ENCODE results near the gene ENTHD1.
"Not testable (repeated sequence)": the region's sequence is repeated elsewhere in the genome, so short reads cannot be mapped to it uniquely, and the experiment has no call there.

The ENTHD1 gene

GRCh38 chr22:39896313-39896996 lies 2.9 kb upstream of the ENTHD1 start:
- DNase-seq, result no peak

DNA sequence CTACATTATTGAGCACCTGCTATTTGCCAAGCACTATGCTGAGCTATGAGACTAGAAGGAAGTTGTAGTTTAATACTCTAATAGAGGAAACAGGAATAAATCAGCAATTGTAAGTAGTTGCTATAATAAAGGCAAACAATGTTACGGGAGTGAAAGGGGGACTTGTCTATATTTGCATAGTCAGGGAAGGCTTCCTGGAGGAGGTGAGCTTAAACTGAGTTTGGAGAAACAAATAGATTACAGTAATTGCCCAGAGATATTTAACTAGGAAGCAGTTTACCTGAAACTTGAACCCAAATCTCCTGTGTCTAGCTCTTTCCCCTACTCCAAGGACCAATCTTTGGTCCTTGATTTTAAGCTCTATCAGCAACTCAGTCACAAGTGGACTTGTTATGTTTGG lies 2.1 kb upstream of the ENTHD1 start:
- DNase-seq, result no peak

GRCh38 chr22:39894554-39895092 lies 1.1 kb upstream of the ENTHD1 start:
- no peak for DNase-seq

- DNase-seq, result not testable (repeated sequence)
Observed at GRCh38 chr22:39889924-39890323, 3.6 kb downstream of the ENTHD1 start.

- DNase-seq, result no peak
Observed at GRCh38 chr22:39883057-39883456, 10.5 kb downstream of the ENTHD1 start.

DNA sequence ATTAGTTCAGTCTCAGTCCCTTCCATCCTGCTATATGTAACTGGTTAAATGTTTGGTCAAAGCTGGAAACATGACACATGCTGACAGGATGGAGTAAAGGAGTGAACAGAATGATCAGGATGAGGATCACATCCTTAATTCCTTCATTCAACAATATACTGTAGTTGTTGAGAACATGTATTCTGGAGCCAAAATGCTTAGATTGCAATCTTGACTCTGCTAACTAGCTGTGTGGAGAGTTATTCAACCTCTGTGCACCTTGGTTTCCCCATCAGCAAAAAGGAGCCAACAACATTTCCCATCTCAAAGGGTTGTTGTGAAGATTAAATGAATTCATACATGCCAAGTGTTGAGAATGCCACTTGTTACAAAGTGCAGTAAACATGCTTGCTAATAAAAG lies 12.8 kb downstream of the ENTHD1 start:
- no peak for DNase-seq

DNA sequence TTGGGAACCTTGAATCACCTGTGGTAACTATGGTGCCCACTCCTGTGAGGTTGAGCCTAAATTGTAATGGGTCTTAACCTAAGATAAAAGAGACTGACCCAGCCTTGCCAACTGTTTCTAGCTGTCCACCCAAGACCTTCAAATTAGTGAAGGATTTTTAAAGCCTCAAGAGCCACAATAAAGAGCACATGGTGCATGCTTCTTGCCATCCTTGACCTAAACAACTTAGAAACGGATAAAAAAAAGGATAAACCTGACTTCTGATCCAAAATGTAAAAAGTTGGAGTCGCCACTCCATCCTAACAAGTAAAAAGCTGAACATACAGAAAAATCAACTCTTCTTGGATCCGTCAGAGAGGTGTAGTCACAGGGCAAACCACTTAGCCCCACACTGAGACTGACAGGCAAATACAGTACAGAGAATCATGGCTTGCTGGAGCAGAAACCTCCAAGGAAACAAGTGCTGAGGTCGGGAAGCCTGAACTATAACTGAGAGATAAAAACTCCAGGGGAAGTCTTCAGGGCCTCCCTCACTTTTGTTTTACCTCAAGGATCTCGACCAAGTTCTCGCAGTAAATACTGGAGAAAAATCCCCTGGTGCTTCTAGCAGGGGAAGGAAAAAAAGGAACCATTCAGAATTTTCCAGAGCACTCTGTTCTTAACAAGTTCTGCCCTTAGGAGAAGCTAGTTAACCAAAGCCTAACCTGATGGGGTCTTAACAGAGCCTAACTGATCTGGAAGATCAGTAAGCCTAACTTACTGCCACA lies 16.3 kb downstream of the ENTHD1 start:
- DNase-seq, result no peak

- not testable (repeated sequence) for DNase-seq
Observed at GRCh38 chr22:39875176-39875885, 18.2 kb downstream of the ENTHD1 start.

- no peak for DNase-seq
Observed at GRCh38 chr22:39873965-39874364, 19.6 kb downstream of the ENTHD1 start.

- no peak for DNase-seq
Observed at GRCh38 chr22:39872548-39872947, 21.0 kb downstream of the ENTHD1 start.

- no peak for DNase-seq
Observed at GRCh38 chr22:39871008-39871798, 22.4 kb downstream of the ENTHD1 start.

GRCh38 chr22:39869797-39870196 lies 23.8 kb downstream of the ENTHD1 start:
- not testable (repeated sequence) for DNase-seq

DNA sequence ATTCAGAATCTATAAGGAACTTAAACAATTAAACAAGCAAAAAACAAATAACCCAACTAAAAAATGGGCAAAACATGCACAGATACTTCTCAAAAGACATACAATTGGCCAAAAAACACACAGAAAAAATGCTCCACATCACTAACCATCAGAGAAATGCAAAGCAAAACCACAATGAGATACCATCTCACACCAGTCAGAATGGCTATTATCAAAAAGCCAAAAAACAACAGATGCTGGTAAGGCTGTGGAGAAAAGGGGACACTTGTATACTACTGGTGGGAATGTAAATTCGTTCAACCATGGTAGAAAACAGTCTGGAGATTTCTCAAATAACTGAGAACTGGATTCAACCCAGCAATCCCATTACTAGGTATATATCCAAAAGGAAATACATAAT lies 24.8 kb downstream of the ENTHD1 start:
- DNase-seq, result no peak

- DNase-seq, result no peak
Observed at GRCh38 chr22:39859903-39860588, 33.5 kb downstream of the ENTHD1 start.

DNA sequence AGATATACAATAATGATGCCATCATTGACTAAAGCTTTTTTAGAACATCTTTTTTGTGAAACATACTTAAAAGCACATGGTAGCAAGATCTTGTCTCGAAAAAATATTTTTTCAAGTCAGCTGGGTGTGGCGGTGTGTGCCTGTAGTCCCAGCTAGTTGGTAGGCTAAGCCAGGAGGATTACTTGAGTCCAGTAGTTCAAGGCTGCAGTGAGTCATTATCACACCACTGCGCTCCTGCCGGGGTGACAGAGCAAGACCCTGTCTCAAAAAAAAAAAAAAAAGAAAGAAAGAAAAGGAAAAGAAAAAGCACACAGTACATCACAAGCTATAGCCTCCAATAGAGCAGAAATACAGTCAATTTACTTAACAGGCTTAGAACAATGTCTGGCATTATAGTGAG lies 37.0 kb downstream of the ENTHD1 start:
- no peak for DNase-seq

GRCh38 chr22:39852799-39853198 lies 40.8 kb downstream of the ENTHD1 start:
- DNase-seq, result no peak

- no peak for DNase-seq
Observed at GRCh38 chr22:39851606-39852315, 41.8 kb downstream of the ENTHD1 start.

GRCh38 chr22:39847477-39847876 lies 46.1 kb downstream of the ENTHD1 start:
- DNase-seq, result no peak

DNA sequence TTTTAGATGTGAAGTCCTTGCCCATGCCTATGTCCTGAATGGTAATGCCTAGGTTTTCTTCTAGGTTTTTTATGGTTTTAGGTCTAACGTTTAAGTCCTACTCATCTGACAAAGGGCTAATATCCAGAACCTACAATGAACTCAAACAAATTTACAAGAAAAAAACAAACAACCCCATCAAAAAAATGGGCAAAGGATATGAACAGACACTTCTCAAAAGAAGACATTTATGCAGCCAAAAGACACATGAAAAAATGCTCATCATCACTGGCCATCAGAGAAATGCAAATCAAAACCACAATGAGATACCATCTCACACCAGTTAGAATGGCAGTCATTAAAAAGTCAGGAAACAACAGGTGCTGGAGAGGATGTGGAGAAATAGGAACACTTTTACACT lies 47.0 kb downstream of the ENTHD1 start:
- not testable (repeated sequence) for DNase-seq

GRCh38 chr22:39845529-39845928 lies 48.0 kb downstream of the ENTHD1 start:
- DNase-seq, result no peak

GRCh38 chr22:39839917-39840510 lies 53.5 kb downstream of the ENTHD1 start:
- DNase-seq, result no peak

Data from NCI-H1105 treated with DMSO at 0.1 percent for 48 hours (cell line).